SU-DHL-6 (cell line): Measurements from ENCODE around the gene PLEKHB2.
"Not testable (repeated sequence)": the region's sequence is repeated elsewhere in the genome, so short reads cannot be mapped to it uniquely, and the experiment has no call there.

Experiments used
- H2AFZ ChIP-seq: fragments of 200-600 bp; sonication (generic); 2 replicates; pipeline ENCODE4 v1.6.1; 2014; ENCODE audit warnings: low read depth, mild to moderate bottlenecking, moderate library complexity, mixed read lengths, antibody characterized with exemption, low read length; ENCODE audit not compliant: severe bottlenecking
- H3F3A ChIP-seq: fragments of 200-600 bp; shearing (Covaris generic); 2 replicates; pipeline ENCODE4 v1.6.0; 2016; ENCODE audit warnings: antibody characterized with exemption, mild to moderate bottlenecking; ENCODE audit not compliant: insufficient read depth
- H3K27ac ChIP-seq: fragments of 200-600 bp; sonication (generic); 2 replicates; pipeline ENCODE4 v1.5.1; 2016; ENCODE audit warnings: low read depth, mild to moderate bottlenecking, low read length, moderate library complexity, mixed read lengths
- H3K27me3 ChIP-seq: fragments of 200-600 bp; sonication (generic), shearing (Covaris generic); 2 replicates; pipeline ENCODE4 v1.6.0; 2014; ENCODE audit warnings: mild to moderate bottlenecking, low read length
- H3K36me3 ChIP-seq: fragments of 200-600 bp; sonication (generic); 2 replicates; pipeline ENCODE4 v1.6.1; 2014; ENCODE audit warnings: mild to moderate bottlenecking, low read length, mixed read lengths
- H3K4me2 ChIP-seq: fragments of 300-600, 200-600 bp; shearing (Covaris generic), sonication (generic); 2 replicates; pipeline ENCODE4 v1.6.0; 2014; ENCODE audit warnings: low read length, low read depth, mild to moderate bottlenecking; ENCODE audit not compliant: poor library complexity, severe bottlenecking
- H3K4me3 ChIP-seq: fragments of 200-600 bp; sonication (generic); 2 replicates; pipeline ENCODE4 v1.5.1; 2014; ENCODE audit warnings: antibody characterized with exemption, low read length, mild to moderate bottlenecking, mixed read lengths; ENCODE audit not compliant: insufficient read depth, poor library complexity, severe bottlenecking
- H3K79me2 ChIP-seq: fragments of 200-600 bp; sonication (generic); 2 replicates; pipeline ENCODE4 v1.6.1; 2014; ENCODE audit warnings: mild to moderate bottlenecking, low read length, moderate library complexity; ENCODE audit not compliant: insufficient read depth
- H3K9ac ChIP-seq: fragments of 200-600 bp; sonication (generic); 2 replicates; pipeline ENCODE4 v1.7.0; 2014; ENCODE audit warnings: mild to moderate bottlenecking, low read length
- H3K9me2 ChIP-seq: fragments of 200-600 bp; sonication (generic); replicated peaks from 2 replicates; pipeline ENCODE4 v1.6.1; 2014; ENCODE audit warnings: low read length; ENCODE audit not compliant: insufficient read depth
- H3K9me3 ChIP-seq: fragments of 200-600 bp; sonication (generic); 2 replicates; pipeline ENCODE4 v1.6.1; 2014; ENCODE audit warnings: low read length, mixed read lengths; ENCODE audit not compliant: insufficient read depth
- H4K20me1 ChIP-seq: fragments of 200-600 bp; sonication (generic); 2 replicates; pipeline ENCODE4 v1.6.1; 2014; ENCODE audit warnings: low read depth, mild to moderate bottlenecking, antibody characterized with exemption, low read length, moderate library complexity, mixed read lengths
- CTCF ChIP-seq: fragments of 200-600 bp; sonication (generic); IDR thresholded peaks from one replicate; pipeline ENCODE4 v1.5.1; 2017; ENCODE audit warnings: antibody characterized with exemption, mild to moderate bottlenecking, low read length, moderate library complexity; ENCODE audit not compliant: insufficient read depth, poor library complexity, severe bottlenecking
- EZH2phosphoT487 ChIP-seq: fragments of 200-600 bp; sonication (generic), shearing (Covaris generic); conservative IDR thresholded peaks from 2 replicates; pipeline ENCODE4 v1.6.1; 2018; ENCODE audit warnings: mild to moderate bottlenecking, antibody characterized with exemption, low read length, moderate library complexity, mixed read lengths

Gene PLEKHB2

GRCh38 chr2:131145040-131145439, 39.9 kb downstream of the PLEKHB2 start:
- H3F3A ChIP-seq: peaks cover 18% of the 10 kb centered on the region
- H3K4me2 ChIP-seq: peak overlapping the region; percentile 42
- H3K27me3 ChIP-seq: no peaks in the 10 kb centered on the region
- H3K4me3 ChIP-seq: no peak overlapping the region
- TF ChIP-seq CTCF: no peak
- TF ChIP-seq EZH2phosphoT487: no peak
- no peak overlapping the region for H2AFZ ChIP-seq
- no peaks in the 10 kb centered on the region for H3K9me3 ChIP-seq
- 0 out of 2 replicates have a peak, but pooled peaks cover 5% of the 10 kb centered on the region for H3K36me3 ChIP-seq
- no peaks in the 10 kb centered on the region for H3K9me2 ChIP-seq
- peak overlapping the region; percentile 73 for H3K27ac ChIP-seq
- H4K20me1 ChIP-seq: no peaks in the 10 kb centered on the region; the same call in 1 of the 2 replicates
- H3K9ac ChIP-seq: peak overlapping the region; percentile 14; the same call in 1 of the 2 replicates
- no peaks in the 10 kb centered on the region for H3K79me2 ChIP-seq

GRCh38 chr2:131146231-131146630, 41.1 kb downstream of the PLEKHB2 start:
- Histone ChIP-seq H3K79me2 (no peaks in the 10 kb centered on the region), H3K9me2 (no peaks in the 10 kb centered on the region), H3K4me2 (peak overlapping the region; percentile 42), H3K4me3 (no peak overlapping the region), H3K27ac (peak overlapping the region; percentile 73), H3K27me3 (no peaks in the 10 kb centered on the region), H3K9ac (no peak overlapping the region), H3K36me3 (no peaks in the 10 kb centered on the region), H2AFZ (no peak overlapping the region), H3F3A (peaks cover 18% of the 10 kb centered on the region), H3K9me3 (no peaks in the 10 kb centered on the region), H4K20me1 (no peaks in the 10 kb centered on the region)
- no peak for TF ChIP-seq EZH2phosphoT487
- TF ChIP-seq CTCF: no peak

DNA sequence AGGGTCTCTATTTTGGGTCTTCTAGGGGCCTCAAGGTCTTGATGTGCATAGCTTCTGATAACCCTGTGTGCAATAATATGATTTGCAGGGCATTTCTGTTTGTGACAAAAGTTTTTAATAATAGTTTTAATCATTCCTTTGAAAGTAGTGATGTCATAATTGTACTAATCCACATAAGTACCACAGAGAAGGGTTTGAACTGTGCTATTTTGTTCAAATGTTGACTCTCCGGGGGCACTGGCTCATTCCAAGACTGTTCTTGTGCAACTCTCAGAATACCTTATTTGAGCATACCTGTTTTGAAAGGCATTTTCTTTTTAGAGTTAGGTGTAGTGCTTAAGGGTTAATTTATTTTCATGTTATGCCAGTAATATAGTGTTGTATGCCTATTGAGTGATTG, 41.6 kb downstream of the PLEKHB2 start:
- no peaks in the 10 kb centered on the region for H3K36me3 ChIP-seq
- no peaks in the 10 kb centered on the region for H4K20me1 ChIP-seq
- no peaks in the 10 kb centered on the region for H3K27me3 ChIP-seq
- TF ChIP-seq EZH2phosphoT487 (no peak), CTCF (no peak)
- H3F3A ChIP-seq: peaks cover 18% of the 10 kb centered on the region
- no peak overlapping the region for H3K27ac ChIP-seq
- H3K9me2 ChIP-seq: no peaks in the 10 kb centered on the region
- H3K4me2 ChIP-seq: no peak overlapping the region
- no peak overlapping the region for H2AFZ ChIP-seq
- no peaks in the 10 kb centered on the region for H3K79me2 ChIP-seq
- H3K9me3 ChIP-seq: no peaks in the 10 kb centered on the region
- no peak overlapping the region for H3K4me3 ChIP-seq
- no peak overlapping the region for H3K9ac ChIP-seq

DNA sequence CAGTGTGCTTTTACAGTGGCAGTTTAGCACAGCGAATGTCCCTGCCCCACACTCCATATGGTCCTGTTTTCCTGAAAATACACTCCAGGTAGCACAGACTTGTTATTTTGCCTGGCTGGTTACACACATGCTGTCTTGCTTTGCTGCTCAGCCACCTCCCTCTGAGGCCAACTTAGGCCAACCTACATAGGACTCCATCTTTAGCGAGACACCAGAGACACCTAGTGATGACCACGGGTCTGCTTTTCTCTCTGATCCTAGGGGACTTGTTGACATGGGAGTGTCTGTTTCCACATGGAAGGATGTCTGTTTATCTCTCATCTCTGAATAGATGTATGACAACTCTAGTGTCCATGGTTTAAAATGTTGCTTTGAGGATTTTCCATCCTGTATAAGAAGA, 43.3 kb downstream of the PLEKHB2 start:
- H3K9me2 ChIP-seq: no peaks in the 10 kb centered on the region

DNA sequence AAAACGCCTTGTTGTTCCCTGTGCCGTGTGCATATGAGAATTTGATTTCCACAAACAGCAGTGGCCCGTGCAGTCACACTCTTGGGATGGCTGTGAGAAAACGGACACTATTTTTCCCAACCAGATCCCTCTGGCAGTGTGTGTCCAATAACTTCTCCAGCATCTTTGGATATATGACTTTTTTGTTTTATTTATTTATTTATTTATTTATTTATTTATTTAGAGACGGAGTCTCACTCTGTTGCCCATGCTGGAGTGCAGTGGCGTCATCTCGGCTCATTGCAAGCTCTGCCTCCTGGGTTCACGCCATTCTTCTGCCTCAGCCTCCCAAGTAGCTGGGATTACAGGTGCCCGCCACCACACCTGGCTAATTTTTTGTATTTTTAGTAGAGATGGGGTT, 45.0 kb downstream of the PLEKHB2 start:
- H3K9me3 ChIP-seq, H3K4me3 ChIP-seq, H3K9ac ChIP-seq, H3K4me2 ChIP-seq, H3F3A ChIP-seq, H3K9me2 ChIP-seq, H4K20me1 ChIP-seq, H2AFZ ChIP-seq, H3K79me2 ChIP-seq, H3K27ac ChIP-seq, H3K36me3 ChIP-seq, H3K27me3 ChIP-seq: not testable (repeated sequence)

More for the DNA sequence above, 43.3 kb downstream of the PLEKHB2 start:
- Histone ChIP-seq H3K4me2 (no peak overlapping the region), H3K4me3 (no peak overlapping the region), H3F3A (peaks cover 18% of the 10 kb centered on the region), H2AFZ (no peak overlapping the region), H3K27me3 (no peaks in the 10 kb centered on the region), H3K27ac (no peak overlapping the region), H4K20me1 (no peaks in the 10 kb centered on the region), H3K9ac (no peak overlapping the region), H3K36me3 (no peaks in the 10 kb centered on the region), H3K9me3 (no peaks in the 10 kb centered on the region), H3K79me2 (no peaks in the 10 kb centered on the region)
- no peak for TF ChIP-seq EZH2phosphoT487
